Measurements from ENCODE around the gene SLC7A6.

SLC7A6 gene

GRCh38 chr16:68235108-68235886 is 29.0 kb upstream of the SLC7A6 start:
- peak; percentile 46 for DNase-seq

DNA sequence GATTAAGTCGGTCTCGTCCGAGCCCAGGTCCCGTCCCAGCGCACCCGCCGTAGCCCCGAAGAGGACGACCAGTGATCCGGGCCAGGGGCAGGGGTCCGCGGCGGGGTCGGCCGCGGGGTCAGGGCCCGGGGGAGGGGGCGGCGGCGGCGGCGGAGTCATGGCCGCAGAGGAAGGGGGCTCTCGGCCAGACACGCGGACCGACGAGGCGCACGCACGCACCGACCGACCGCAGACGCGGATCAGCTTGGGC is 28.5 kb upstream of the SLC7A6 start, which contains the start of gene ESRP2:
TSS of gene ESRP2 (minus strand) at position 241 of the 250 bp plus-strand sequence. CDS start at position 159, 82 bp downstream.
- no peak for DNase-seq

GRCh38 chr16:68236137-68236825 is 28.0 kb upstream of the SLC7A6 start:
- DNase-seq, result peak; percentile 60

- DNase-seq, result no peak
Observed at GRCh38 chr16:68236826-68237242, 27.5 kb upstream of the SLC7A6 start.

DNA sequence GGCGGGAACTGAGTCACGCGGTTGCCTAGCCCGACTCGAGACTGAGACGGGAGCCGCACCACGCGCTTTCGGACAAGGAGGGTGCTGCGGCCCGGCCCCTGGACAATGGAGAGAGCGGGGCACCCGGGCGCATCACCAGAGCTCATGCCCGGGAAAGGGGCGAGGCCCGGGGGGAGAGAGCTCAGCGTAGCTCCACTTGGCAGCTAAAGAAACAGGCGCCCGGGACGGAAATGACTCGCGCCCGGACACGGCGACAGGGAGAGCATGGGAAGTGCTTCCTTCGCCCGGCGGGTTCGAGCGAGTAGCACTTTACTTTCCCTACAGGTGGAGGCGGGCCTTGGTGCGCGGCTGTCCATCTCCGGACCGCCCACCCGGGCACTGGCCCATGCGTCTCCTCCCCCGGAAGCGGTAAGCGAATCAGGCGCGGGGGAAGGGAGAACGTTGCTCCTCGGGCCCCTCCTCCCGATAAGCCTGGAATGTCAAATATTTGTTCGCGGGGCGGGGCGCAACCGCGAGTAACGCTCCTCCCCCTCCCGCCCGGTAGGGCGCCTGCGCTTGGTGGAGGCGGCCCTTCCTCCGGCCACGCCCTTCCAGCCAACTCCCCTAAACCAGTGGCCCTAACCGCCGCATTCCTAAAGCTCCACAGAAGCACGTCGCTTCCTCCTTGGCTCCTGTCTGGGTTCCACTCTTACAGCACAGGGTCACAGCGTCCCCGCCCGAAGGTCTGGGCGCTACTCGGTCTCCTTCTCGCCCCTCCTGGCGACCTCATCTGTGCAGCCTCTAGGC is 26.9 kb upstream of the SLC7A6 start:
- DNase-seq, result peak; percentile 99

- no peak for DNase-seq
Observed at GRCh38 chr16:68238029-68238345, 26.3 kb upstream of the SLC7A6 start.

DNA sequence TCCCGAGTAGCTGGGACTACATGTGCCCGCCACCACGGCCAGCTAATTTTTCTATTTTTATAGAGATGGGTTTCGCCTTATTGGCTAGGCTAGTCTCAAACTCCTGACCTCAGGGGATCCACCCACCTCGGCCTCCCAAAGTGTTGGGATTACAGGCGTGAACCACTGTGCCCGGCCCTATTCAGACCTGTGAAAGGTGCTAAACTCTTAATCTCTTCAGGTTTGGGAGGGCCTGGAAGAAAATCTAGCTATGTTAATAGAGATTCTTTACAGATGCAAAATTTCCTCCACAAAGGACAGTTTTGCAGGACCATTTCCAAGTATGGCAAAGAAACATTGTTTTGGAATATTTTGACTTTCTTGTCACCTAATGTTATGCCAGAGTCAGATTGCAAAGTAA is 22.2 kb upstream of the SLC7A6 start:
- DNase-seq, result no peak

DNA sequence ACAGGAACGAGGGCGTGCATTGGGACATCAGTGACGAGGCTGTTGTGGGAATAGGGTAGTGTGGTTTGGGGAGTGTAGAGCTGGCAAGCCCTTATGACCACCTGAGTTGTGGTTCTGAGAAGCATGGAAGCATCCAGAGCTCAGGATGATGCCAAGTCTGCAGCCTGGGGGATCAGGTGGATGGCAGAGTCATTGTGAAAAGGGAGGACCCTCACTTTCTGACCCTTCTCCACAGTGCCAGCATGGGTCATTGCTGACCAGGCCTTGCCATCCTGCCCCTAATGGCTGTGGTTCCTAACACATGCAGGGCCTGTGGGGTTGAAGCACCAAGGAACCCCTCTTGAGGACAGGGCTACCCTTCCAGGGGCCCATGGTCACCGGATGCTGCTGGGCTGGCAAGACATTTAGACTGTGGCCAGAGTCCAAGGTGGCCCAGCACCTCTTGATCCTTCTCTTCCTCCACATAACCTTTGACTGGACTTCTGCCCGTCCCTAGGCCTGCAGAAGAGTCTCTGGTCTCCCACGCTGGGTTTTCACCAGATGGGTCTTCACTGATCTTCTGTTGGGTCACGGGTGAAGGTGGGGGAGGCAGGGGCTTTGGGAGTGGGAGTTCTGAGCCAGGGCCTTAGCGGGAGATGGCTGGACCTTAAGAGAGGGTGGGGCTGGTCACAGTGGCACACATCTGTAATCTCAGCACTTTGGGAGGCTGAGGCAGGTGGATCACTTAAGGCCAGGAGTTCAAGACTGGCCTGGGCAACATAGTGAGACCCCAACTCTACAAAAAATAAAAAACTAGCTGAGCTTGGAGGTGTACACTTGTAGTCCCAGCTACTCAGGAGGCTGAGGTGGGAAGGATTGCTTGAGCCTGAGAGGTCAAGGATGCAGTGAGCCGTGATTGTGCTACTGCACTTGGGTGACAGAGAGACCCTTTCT is 21.1 kb upstream of the SLC7A6 start:
- DNase-seq, result no peak

- no peak for DNase-seq
Observed at GRCh38 chr16:68244481-68244902, 19.8 kb upstream of the SLC7A6 start.

DNA sequence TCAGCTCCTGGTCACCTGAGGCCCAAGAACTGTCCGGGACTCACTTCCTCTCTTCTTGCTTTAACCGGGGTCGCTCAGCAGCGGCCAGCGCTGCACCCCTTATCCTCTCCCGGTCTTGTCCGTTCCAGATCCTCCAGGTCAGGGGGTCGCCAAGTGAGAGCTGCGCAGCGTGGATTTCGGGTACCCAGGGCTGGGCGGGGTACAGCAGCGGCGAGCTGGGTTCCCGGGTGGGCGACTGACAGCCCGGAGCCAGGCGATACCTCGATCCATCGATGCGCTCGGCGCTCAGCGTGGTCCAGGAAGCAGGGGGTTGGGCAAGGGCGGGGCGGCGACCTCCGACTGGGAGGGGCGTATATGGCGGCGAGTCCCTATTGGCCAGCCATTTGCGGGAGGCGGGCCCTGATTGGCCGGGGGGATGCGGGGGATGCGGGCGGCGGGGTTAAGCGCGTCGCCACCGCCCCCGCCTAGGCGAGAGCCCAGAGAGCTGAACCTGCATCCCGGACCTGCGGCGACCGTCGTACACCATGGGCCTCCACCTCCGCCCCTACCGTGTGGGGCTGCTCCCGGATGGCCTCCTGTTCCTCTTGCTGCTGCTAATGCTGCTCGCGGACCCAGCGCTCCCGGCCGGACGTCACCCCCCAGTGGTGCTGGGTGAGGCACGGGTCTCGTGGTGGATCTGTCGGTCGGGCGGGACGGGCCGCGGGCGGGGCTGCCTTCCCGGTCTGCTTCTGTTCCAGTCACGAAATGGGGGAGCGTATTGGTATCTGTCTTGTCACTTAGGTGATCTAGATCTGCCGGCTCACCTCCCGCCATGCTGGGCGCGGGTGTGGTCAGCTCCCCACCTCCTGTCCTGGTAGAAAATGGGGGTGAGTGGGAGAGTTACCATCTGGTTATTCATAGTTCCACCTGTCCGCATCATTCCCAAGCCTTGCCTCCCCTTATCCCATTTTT is 19.1 kb upstream of the SLC7A6 start, which contains the start of gene PLA2G15:
TSS of gene PLA2G15 (plus strand) at position 471 of the 951 bp plus-strand sequence. CDS start at position 525, 54 bp downstream.
- peak; percentile 97 for DNase-seq

- DNase-seq, result no peak
Observed at GRCh38 chr16:68246121-68246520, 18.2 kb upstream of the SLC7A6 start.

DNA sequence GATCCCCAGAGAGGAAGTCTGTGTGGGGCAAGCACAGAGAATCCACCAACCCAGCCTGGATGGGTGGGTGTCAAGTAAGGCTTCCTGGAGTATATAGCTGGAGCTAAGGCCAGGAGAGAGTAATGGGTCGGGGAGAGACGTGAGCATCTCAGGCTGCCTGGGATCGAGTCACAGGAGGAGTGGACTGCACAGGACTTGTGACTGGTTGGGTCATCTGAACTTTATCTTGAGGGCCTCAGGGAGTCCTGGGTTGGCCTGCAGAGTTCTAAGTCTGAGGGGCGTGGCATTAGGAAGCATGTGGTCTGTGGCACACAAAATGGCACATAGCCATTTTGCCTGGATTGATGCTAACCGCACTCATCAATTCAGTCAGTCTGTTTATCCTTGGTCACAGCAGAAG is 17.7 kb upstream of the SLC7A6 start:
- DNase-seq, result no peak

- DNase-seq, result no peak
Observed at GRCh38 chr16:68247400-68247799, 16.9 kb upstream of the SLC7A6 start.

GRCh38 chr16:68247932-68248331 is 16.4 kb upstream of the SLC7A6 start:
- DNase-seq, result no peak

- DNase-seq, result no peak
Observed at GRCh38 chr16:68249371-68249770, 15.0 kb upstream of the SLC7A6 start.

DNA sequence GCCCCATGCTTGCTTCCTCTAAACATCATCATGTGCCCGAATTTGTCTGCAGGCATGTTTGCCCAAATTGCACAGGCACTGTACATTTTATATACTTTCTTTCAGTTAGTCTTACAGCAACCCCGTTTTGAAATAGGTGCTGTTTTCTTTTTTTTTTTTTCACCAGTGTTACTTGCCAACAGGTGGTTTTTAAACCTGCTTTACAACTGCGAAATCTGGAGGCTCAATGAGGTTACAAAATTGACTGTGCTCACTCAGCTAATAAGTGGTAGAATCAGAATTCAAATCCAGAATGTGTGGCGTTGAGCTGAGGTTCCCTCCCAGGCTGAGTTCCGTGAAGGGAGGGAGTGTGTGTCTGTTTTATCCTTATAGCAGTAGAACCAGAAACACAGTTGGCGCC is 13.4 kb upstream of the SLC7A6 start:
- no peak for DNase-seq

DNA sequence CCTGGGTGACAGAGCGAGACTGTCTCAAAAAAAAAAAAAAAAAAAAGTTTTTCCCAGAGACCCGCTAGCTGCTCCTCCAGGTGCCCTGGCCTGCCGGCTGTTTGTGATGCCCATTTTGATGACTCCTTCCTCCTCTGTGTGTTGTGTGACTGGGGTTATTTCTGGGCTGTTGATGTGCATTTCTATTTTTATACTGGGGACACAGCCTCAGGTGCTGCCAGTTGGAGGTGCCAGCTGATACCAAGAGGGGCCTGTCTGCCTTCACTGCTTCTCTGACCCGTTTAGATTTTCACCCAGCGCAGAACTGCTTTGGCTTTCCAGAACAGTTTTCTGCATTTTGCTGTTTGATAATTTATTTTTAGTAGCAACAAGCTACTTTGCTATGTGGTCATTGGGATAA is 12.5 kb upstream of the SLC7A6 start:
- no peak for DNase-seq

DNA sequence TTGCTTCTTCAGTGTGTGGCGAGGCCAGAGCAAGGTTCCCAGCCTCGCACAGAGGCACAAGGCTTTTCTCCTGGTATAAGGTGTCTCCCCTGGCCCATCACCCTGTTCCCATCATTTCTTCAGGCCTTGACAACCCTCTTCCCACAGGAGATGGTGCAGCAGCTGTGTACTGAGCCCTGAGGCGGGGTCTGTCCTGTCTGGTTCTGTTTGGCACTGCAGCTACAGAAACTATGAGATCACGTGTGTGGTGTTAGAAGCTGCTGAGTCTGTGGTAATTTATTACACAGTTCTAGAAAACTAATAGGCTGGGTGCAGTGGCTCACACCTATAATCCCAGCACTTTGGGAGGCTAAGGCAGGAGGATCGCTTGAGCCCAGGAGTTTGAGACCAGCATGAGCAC is 11.9 kb upstream of the SLC7A6 start:
- DNase-seq, result no peak

GRCh38 chr16:68253721-68254120 is 10.6 kb upstream of the SLC7A6 start:
- DNase-seq, result no peak

DNA sequence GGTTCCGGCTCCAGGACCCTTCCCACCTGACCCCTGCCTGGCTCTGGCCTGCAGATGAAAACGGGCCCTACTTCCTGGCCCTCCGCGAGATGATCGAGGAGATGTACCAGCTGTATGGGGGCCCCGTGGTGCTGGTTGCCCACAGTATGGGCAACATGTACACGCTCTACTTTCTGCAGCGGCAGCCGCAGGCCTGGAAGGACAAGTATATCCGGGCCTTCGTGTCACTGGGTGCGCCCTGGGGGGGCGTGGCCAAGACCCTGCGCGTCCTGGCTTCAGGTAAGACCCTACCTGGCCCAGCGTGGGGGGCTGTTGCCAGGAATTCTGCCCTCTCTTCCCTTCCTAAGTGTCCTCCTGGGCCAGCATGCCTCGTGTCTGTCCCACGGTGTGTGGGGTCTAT is 8.6 kb upstream of the SLC7A6 start:
- DNase-seq, result no peak

DNA sequence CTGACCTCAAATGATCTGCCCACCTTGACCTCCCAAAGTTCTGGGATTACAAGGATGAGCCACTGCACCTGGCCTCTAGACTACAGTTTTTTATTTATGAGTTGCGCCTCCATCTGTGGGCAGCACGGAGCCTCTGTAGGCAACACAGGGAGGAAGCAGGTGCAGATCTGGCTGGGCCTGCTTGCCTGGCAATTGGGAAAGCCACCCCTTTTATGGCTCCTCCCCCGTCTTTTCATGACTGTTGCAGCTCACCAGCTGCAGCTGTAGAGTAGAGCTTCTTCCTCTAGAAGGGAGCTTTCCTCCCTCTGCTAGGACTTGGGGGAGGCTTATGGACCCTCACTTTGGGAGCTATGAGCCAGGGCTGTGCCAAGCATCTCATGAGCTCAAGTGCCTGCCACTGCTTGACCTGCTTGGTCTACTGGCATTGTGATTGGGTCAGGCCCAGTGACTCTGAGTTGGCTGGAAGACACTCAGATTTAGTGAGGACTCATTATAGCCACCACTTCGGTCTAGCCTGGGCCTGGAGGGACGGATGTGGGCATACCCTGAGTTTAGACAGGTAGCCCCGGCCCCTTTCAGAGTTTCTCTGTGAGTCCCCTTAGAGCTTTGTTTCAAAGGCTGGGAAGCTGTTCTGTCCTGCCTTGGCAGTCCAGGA is 6.9 kb upstream of the SLC7A6 start:
- peak; percentile 53 for DNase-seq
